GM21367 (cell line): ENCODE results near the gene FFAR2.
"Not testable (repeated sequence)": the region's sequence is repeated elsewhere in the genome, so short reads cannot be mapped to it uniquely, and the experiment has no call there.

Experiments
- ATAC-seq: cut with Tn5 transposase; IDR thresholded peaks from one replicate; pipeline ENCODE4 v1.9.1; 2021; ENCODE audit not compliant: unreplicated experiment

FFAR2 gene

GRCh38 chr19:35423406-35423805 is 24.7 kb upstream of the FFAR2 start:
- not testable (repeated sequence) for ATAC-seq

DNA sequence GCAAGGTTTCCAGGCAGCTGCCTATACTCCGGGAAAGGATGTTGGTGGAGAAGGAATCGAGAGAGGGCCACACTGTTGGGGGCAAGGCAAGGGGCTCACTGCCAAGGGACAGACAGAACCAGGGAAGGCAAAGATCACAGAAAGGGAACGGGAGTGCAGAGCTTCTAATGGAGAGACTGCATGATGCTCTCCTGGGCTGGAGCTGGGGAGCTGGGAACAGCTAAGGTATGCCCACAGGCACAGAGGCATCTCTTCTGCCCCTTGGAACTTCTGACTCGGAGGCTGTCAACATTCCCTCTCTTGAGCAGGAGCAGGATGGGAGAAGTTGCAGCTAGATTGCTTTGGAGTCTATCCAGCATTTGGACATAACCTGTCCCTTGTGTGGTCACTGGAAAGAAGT is 22.4 kb upstream of the FFAR2 start:
- no peak for ATAC-seq

- ATAC-seq = no peak
Measured at GRCh38 chr19:35427187-35427586, 20.9 kb upstream of the FFAR2 start.

GRCh38 chr19:35429698-35430408 is 18.2 kb upstream of the FFAR2 start:
- ATAC-seq = no peak

- no peak for ATAC-seq
Measured at GRCh38 chr19:35430409-35431144, 17.5 kb upstream of the FFAR2 start.

DNA sequence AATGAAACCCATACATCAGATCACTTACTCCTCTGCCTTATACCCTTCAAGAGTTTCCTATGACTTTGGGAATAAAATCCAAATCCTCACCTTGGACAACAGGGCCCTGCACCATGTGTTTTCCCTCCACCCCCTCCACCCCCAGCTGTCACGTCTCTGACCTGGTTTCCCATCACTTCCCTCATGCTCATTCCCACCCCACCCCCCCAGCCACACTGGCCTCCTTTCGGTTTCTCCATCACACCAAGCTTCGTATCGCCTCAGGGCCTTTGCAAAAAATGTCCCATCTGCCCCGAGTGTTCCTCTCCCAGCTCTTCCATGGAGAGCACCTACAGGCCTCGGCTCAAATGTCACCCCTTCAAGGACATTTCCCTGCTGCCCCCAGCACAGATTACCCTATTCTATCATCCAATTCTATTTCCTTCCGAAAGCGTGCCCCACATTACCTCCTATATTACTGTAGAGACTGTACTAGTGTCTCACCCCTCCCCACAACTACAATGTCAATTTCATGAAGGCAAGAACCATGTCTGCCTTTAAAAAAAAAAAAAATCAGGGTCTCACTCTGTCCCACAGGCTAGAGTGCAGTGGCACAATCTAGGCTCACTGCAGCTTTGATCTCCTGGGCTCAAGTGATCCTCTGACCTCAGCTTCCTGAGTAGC is 16.8 kb upstream of the FFAR2 start:
- no peak for ATAC-seq

DNA sequence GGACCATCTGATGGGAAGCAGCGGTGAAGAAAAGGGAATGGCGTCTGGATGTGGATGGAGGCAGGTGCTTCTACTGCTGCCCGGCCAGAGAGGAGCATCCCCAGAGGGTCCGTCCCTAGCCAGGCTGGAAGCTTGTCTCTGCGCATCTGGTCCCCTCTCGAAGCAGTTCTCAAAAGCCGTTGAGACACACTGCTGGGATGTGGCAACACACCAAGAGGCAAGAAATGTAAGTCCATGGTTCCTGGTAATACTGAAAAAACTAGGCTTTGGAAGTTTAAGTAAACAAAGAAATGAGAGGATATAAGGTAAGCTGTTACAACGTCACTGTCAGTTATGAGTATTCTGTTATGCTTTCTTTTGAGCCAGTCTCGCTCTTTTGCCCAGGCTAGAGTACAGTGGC is 15.1 kb upstream of the FFAR2 start:
- ATAC-seq = no peak

- ATAC-seq = no peak
Measured at GRCh38 chr19:35433448-35433847, 14.6 kb upstream of the FFAR2 start.

DNA sequence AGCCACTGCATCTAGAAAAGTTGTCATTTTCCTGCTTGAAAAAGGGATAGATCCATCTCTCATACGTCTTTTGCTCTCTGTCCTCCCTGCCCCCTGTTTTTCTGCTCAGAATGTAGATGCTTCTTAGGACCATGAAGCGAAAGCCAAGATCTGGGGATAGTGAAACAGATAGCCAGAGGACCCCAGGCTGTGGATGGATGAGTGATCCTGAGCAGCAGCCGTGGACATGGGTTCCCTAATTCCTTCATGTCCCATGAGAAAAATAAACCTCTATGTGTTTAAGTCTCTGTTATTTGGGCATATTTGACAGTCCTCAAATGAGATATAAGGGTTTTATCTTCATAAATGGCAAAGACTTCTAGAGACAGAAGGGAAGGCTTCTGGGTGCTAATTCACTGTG is 12.2 kb upstream of the FFAR2 start:
- ATAC-seq = no peak

DNA sequence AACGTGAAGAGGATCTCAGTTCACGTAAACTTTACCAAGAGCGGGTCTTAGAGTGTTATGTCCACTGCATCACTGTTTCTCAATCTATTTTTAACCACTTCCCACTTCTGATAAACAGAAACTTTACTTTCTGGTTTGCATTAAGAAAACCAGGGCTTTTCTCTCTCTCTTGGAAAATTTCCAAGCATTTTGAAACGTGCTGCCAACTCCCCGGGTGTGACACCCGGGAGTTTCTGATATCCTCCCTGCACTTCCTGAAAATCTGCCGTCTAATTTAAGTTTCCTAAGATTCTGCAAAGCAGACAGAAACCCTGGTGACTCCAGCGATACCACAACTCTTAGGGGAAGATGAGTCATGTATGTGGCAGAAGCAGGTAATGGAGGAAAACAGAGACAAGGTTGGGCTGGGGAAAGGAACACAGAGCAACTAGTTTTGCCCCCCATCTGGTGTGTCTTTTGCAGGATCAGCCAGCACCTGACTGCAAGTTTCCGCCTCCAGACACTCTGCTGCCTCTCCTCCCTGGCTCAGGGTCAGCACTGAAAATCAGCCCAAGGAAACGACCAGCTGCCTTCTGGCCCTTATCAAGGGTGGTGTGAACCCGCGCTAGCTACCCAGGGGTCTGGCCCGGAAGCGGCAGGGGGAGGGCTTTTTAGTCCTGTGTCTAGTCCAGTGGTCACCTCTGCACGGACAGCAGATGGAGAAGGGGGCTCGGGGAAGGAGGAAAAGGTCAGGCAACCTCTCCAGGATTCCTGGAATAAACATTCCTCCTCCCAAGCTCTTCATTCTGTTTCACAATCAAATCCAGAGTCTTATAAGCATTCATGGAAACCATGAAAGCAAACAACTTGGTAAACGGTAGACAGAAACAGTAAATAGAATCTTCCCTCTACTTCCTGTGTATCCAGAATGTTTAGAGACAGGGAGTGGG is 11.3 kb upstream of the FFAR2 start:
- no peak for ATAC-seq

GRCh38 chr19:35437406-35437951 is 10.6 kb upstream of the FFAR2 start:
- no peak for ATAC-seq

- ATAC-seq = no peak
Measured at GRCh38 chr19:35438096-35438495, 10.0 kb upstream of the FFAR2 start.

- ATAC-seq = no peak
Measured at GRCh38 chr19:35438527-35438926, 9.5 kb upstream of the FFAR2 start.

GRCh38 chr19:35439921-35440320 is 8.1 kb upstream of the FFAR2 start:
- no peak for ATAC-seq

GRCh38 chr19:35442091-35442490 is 6.0 kb upstream of the FFAR2 start:
- no peak for ATAC-seq

GRCh38 chr19:35444735-35445134 is 3.3 kb upstream of the FFAR2 start:
- ATAC-seq = no peak

DNA sequence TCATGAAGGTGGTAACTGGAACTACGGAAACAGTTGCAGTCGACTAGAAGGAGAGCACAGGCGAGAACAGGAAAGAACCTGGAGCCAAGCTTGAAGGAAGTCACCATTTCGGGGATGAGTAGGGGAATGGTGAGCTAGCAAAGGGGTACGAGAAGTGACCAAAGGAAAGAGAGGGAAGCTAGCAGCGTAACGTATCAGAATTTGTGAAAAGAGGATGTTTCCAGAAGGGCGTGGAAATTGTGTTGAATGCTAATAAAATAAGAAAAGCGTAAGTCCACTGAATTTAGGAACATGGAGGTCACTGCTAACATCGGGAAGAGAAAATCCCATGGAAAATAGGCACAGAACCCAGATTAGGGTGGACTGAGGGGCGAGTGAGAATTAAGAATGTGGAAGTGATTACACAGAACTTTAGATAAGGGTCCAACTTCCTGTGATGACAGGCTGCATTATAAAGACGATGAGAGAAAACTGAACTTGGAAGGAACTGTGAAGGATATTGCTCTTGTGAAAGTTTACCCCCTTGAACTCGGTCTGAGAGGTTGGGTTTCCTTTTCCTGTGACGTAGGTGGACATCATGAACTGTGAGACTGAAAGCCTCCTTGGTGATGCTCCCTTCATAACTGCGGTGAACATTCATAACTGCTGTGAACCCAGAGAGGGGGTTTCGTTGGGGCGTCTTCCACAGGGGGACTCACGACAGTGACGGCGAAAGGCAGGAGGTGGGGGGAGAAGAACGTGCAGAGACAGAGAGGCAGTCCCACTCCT is 2.0 kb upstream of the FFAR2 start:
- ATAC-seq = no peak

DNA sequence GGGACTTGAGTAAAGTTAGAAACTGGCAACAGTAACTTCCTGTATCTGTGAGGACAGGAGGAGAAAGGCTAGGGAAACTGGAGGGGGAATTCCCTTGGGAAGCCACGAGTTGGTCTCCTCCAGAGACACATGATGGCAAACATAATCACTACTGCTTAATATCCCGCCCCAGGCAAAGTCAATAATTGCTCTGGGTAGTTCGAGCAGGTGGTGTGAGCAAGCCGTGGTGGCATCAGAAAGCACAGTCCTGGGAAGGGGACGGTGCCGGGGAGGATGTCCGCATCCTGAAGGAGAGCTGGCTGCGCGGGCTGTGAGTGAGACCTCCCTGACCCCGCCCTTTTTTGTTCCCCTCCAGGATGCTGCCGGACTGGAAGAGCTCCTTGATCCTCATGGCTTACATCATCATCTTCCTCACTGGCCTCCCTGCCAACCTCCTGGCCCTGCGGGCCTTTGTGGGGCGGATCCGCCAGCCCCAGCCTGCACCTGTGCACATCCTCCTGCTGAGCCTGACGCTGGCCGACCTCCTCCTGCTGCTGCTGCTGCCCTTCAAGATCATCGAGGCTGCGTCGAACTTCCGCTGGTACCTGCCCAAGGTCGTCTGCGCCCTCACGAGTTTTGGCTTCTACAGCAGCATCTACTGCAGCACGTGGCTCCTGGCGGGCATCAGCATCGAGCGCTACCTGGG is 1.4 kb downstream of the FFAR2 start:
- no peak for ATAC-seq

- no peak for ATAC-seq
Measured at GRCh38 chr19:35451338-35452096, 3.5 kb downstream of the FFAR2 start.
